GM19043 (cell line): ENCODE results near the gene RNU2-1.
"Not testable (repeated sequence)": the region's sequence is repeated elsewhere in the genome, so short reads cannot be mapped to it uniquely, and the experiment has no call there.

Experiments used
- ATAC-seq: cut with Tn5 transposase; IDR thresholded peaks from one replicate; pipeline ENCODE4 v1.9.1; 2021; ENCODE audit warnings: low read depth; ENCODE audit not compliant: unreplicated experiment

Gene RNU2-1

DNA sequence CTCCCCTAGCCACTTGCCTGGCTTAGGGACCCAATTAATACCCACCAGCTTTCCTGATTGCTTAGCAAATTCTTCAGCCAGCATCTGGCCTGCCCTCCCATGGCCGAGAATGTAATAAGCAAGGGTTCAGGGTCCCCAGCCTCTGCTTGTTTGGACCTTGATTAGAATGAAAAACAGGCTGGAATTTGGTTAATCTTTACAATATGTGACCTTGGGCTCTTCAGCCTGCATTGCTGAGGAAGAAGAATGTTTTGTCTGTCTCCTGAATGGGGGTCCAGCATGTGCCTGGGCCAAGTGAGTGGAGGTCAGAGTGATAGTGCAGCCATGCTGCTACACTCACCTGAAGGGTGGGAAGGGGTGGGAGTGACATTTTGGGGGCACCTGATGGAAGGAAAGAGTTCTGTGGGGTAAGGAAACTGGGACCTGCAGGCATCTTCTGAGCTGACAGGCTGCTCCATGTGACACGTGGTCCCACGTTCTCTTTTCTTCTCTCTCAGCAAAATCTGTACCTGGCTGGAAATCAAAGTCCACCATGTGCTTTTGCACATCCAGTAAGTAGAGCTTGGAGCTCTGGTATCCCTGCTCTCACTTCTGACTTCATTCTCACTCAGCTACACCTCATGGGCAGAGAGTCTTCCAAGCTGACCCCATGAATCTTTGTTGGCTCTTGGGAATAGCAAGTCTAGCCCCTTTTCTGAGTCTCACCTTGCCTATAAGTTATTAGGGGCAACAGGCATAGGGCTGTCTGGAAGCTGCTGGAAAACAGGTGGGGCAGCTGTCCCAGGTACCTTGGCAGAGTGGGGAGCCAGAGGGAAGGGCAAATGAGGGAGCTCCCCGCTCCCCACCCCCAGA, 16.8 kb downstream of the RNU2-1 start:
- ATAC-seq = no peak

- ATAC-seq = no peak
Measured at GRCh38 chr17:43216369-43216761, 17.4 kb downstream of the RNU2-1 start.

- ATAC-seq = no peak
Measured at GRCh38 chr17:43215341-43215740, 18.4 kb downstream of the RNU2-1 start.

- ATAC-seq = no peak
Measured at GRCh38 chr17:43213545-43213944, 20.2 kb downstream of the RNU2-1 start.

DNA sequence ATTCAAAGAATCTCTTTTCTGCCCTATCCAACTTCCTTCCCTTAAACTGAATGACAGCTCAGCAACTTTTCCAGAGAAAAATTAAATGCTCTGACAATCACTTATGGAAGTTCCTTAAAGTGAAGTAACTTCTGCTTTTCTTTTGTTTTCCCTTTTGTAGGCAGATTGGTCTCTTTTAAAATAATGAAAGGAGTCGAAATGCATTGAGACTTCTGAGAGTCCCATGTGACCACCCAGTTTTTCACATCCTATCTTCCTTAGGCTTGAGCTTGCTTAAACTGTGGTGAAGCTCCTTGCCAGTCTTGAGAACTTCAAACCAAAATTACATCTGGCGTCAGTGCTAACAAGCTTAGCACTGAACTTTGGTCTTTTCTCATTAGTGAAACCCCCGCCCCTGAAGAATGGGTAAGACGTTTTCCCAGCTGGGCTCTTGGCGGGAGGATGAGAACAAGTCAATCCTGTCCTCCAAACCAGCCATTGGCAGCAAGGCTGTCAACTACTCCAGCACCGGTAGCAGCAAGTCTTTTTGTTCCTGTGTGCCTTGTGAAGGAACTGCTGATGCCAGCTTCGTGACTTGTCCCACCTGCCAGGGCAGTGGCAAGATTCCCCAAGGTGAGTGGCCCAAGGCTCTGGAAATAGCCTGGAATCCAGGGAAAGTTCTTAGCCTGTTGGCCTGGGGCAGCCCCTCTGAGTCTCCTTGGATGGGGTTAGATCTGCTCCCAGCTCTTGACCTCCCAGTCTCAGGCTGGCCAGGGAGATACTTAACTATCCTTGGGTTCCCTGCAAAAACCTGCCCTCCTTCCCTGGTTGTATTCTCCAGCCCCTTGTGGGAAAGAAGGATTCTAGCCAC, 20.9 kb downstream of the RNU2-1 start:
- ATAC-seq = no peak

- no peak for ATAC-seq
Measured at GRCh38 chr17:43211480-43212402, 22.0 kb downstream of the RNU2-1 start, which contains the start of gene TMEM106A. Gene TMEM106A, plus strand, starts transcription at chr17:43211875. Its CDS starts 1,167 bp downstream, at chr17:43213042.

DNA sequence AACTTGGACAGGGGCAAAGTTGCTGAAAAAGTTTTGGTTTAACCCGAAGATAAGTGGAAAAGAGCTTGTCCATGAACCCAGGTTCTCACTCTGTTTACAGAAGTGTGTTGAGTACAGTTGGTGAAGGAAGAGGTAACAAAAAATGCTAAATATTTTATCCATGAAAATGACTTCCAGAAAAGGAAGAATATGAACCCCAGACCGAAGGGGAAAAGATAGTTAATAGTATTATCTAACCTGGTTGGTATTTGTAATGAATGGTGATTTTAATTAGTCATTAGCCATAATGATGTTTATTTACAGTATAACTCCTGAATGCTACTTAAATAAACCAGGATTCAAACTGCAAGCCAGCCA, 22.7 kb downstream of the RNU2-1 start:
- no peak for ATAC-seq

- ATAC-seq = no peak
Measured at GRCh38 chr17:43210576-43210975, 23.2 kb downstream of the RNU2-1 start.

DNA sequence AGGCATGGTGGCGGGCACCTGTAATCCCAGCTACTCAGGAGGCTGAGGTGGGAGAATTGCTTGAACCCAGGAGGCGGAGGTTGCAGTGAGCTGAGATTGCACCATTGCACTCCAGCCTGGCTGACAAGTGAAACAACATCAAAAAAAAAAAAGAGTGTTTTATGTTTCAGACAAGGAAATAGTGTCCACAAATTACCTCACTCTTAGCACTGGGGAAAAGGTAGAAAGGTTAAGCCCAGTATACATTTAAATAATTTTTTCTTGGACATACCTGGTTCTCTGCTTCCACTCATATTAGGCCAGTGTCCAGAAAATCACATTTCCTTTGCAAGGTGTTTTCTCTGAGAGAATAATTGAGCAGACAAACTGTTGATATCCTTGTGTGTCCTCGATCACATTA, 30.8 kb downstream of the RNU2-1 start:
- not testable (repeated sequence) for ATAC-seq

DNA sequence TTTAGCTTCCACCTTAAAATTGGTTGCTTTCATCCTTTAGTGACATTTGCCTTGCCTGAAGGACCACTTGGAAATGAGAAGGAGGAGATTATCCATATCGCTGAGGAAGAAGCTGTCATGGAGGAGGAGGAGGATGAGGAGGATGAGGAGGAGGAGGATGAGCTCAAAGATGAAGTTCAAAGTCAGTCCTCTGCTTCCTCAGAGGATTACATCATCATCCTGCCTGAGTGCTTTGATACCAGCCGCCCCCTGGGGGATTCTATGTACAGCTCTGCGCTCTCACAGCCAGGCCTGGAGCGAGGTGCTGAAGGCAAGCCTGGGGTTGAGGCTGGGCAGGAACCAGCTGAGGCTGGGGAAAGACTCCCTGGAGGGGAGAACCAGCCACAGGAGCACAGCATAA, 33.6 kb downstream of the RNU2-1 start:
- ATAC-seq = no peak

DNA sequence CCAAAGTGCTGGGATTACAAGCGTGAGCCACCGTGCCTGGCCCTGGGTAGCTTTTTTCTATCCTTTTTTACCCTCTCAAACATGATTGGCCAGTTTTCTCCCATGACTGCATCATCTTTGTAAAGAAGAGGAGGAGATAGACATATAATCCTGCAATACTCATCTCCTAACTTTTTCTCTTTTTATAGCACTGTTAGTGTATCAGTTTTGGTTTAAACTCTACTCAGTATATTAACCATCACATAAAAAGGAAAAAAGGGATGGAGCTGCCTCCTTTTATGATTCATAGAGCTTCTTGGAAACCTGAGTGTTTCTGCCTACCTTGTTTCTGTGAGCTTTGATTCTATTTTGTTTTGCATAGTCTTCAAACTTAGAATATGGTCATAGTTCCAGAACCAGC, 34.1 kb downstream of the RNU2-1 start:
- no peak for ATAC-seq

DNA sequence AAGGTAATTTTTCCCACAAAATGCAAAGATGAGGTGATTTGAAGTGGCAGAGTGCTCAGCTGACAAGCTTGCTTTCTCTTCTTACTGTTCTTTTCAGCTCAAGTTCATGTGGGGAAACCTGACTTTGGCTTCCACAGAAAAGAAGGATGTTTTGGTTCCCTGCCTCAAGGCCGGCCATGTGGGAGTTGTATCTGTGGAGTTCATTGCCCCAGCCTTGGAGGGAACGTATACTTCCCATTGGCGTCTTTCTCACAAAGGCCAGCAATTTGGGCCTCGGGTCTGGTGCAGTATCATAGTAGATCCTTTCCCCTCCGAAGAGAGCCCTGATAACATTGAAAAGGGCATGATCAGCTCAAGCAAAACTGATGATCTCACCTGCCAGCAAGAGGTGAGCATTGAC, 40.5 kb downstream of the RNU2-1 start:
- no peak for ATAC-seq

- not testable (repeated sequence) for ATAC-seq
Measured at GRCh38 chr17:43186656-43187055, 47.1 kb downstream of the RNU2-1 start.

GRCh38 chr17:43183921-43184320, 49.9 kb downstream of the RNU2-1 start:
- ATAC-seq = no peak
